Measurements from ENCODE around the gene TSC22D4. TPM values are rescaled to one million over a fixed set of nuclear protein-coding genes. Genes with fewer than 3 reads are reported as not detected.
"Not testable (repeated sequence)": the region's sequence is repeated elsewhere in the genome, so short reads cannot be mapped to it uniquely, and the experiment has no call there.

The TSC22D4 gene
- total RNA-seq, 2 experiments from 2014 or later: 38.5 to 75.4 TPM

GRCh38 chr7:100452513-100452912 lies 26.5 kb downstream of the TSC22D4 start:
- H3K79me2 ChIP-seq (ENCODE audit: insufficient read depth, low read depth, low read length): no peaks in the 10 kb centered on the region
- no peak overlapping the region for H3K27ac ChIP-seq (ENCODE audit: low read depth, low read length, poor library complexity, severe bottlenecking)
- H3K36me3 ChIP-seq (ENCODE audit: insufficient read depth, low read length): no peaks in the 10 kb centered on the region
- ChIA-PET CTCF (ENCODE audit: unreplicated experiment) (no interaction called here), POLR2A (interaction anchor here (0.6 to 1.6 kb wide), 4 partner anchors 17 to 319 kb away, joined by 3 read pairs; no protein-coding TSS in a partner anchor)
- no peaks in the 10 kb centered on the region for H3K9me3 ChIP-seq (ENCODE audit: low read length)
- TF ChIP-seq EZH2phosphoT487 (IDR thresholded peaks at IDR 0.05; ENCODE audit: borderline replicate concordance, low read depth, low read length) (no peak), CTCF (conservative IDR thresholded peaks at IDR 0.05; ENCODE audit: low read length) (no peak)
- no peak overlapping the region for H2AFZ ChIP-seq (ENCODE audit: low read length)
- H3K4me1 ChIP-seq (ENCODE audit: insufficient read depth, low read length, poor library complexity, severe bottlenecking): peaks cover 12% of the 10 kb centered on the region
- H4K20me1 ChIP-seq (ENCODE audit: insufficient read depth, low read length): no peaks in the 10 kb centered on the region
- no peak for DNase-seq (ENCODE audit: low spot score)
- intact Hi-C loops (cut with micrococcal nuclease; ENCODE audit: unreplicated experiment): no loop called here
- BruUV-seq (replicated peaks): no TSS peak
- no peaks in the 10 kb centered on the region for H3K9me2 ChIP-seq (ENCODE audit: insufficient read depth, low read length)
- no peak overlapping the region for H3K4me2 ChIP-seq (ENCODE audit: low read length)
- H3K4me3 ChIP-seq (ENCODE audit: low read depth, low read length, poor library complexity, severe bottlenecking): no peak overlapping the region

- CTCF ChIA-PET (ENCODE audit: unreplicated experiment): no interaction called here
- no peak for DNase-seq (ENCODE audit: low spot score)
- no peaks in the 10 kb centered on the region for H3K36me3 ChIP-seq (ENCODE audit: insufficient read depth, low read length)
- POLR2A ChIA-PET: interaction anchor here (0.9 to 1.6 kb wide), 3 partner anchors 12 to 27 kb away, joined by 3 to 6 read pairs (median 6); partner anchors contain the start of gene PPP1R35
- H3K9me2 ChIP-seq (ENCODE audit: insufficient read depth, low read length): no peaks in the 10 kb centered on the region
- H3K4me3 ChIP-seq (ENCODE audit: low read depth, low read length, poor library complexity, severe bottlenecking): no peak overlapping the region
- TF ChIP-seq CTCF (conservative IDR thresholded peaks at IDR 0.05; ENCODE audit: low read length) (no peak), EZH2phosphoT487 (IDR thresholded peaks at IDR 0.05; ENCODE audit: borderline replicate concordance, low read depth, low read length) (no peak)
- no TSS peak for BruUV-seq (replicated peaks)
- intact Hi-C loops (cut with micrococcal nuclease; ENCODE audit: unreplicated experiment): no loop called here
- peaks cover 27% of the 10 kb centered on the region for H3K4me1 ChIP-seq (ENCODE audit: insufficient read depth, low read length, poor library complexity, severe bottlenecking)
- no peaks in the 10 kb centered on the region for H3K79me2 ChIP-seq (ENCODE audit: insufficient read depth, low read depth, low read length)
- no peak overlapping the region for H3K4me2 ChIP-seq (ENCODE audit: low read length)
- H2AFZ ChIP-seq (ENCODE audit: low read length): no peak overlapping the region
- no peaks in the 10 kb centered on the region for H4K20me1 ChIP-seq (ENCODE audit: insufficient read depth, low read length)
- H3K27ac ChIP-seq (ENCODE audit: low read depth, low read length, poor library complexity, severe bottlenecking): no peak overlapping the region
- no peaks in the 10 kb centered on the region for H3K9me3 ChIP-seq (ENCODE audit: low read length)
Observed at GRCh38 chr7:100449190-100449795, 29.7 kb downstream of the TSC22D4 start.

DNA sequence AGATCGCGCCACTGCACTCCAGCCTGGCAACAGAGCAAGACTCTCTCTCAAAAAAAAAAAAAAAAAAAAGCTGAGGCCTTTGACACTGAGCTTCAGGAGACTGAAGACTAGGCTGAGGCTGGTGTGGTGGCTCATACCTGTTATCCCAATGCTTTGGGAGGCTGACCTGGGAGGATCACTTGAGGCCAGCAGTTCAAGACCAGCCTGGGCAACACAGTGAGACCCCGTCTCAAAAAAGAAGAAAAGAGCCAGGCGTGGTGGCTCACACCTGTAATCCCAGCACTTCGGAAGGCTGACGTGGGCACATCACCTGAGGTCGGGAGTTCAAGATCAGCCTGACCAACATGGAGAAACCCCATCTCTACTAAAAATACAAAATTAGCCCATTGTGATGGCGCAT lies 31.7 kb downstream of the TSC22D4 start:
- H3K9me2 ChIP-seq (ENCODE audit: insufficient read depth, low read length); H3K36me3 ChIP-seq (ENCODE audit: insufficient read depth, low read length); BruUV-seq (replicated peaks); intact Hi-C loops (cut with micrococcal nuclease; ENCODE audit: unreplicated experiment); H3K9me3 ChIP-seq (ENCODE audit: low read length); H3K79me2 ChIP-seq (ENCODE audit: insufficient read depth, low read depth, low read length); H3K27ac ChIP-seq (ENCODE audit: low read depth, low read length, poor library complexity, severe bottlenecking); H3K4me3 ChIP-seq (ENCODE audit: low read depth, low read length, poor library complexity, severe bottlenecking); H3K4me2 ChIP-seq (ENCODE audit: low read length); H2AFZ ChIP-seq (ENCODE audit: low read length); DNase-seq (ENCODE audit: low spot score); H4K20me1 ChIP-seq (ENCODE audit: insufficient read depth, low read length): not testable (repeated sequence)
- peaks cover 29% of the 10 kb centered on the region for H3K4me1 ChIP-seq (ENCODE audit: insufficient read depth, low read length, poor library complexity, severe bottlenecking)
- CTCF ChIA-PET (ENCODE audit: unreplicated experiment): interaction anchor here (1.3 kb wide), 1 partner anchor 13 kb away, joined by 5 read pairs; no protein-coding TSS in a partner anchor
- POLR2A ChIA-PET: interaction anchor here (0.7 to 1.5 kb wide), 2 partner anchors 11 to 37 kb away, joined by 5 to 7 read pairs; no protein-coding TSS in a partner anchor

All from OCI-LY7 (cell line).